PFSK-1 (cell line): Measurements from ENCODE around the gene MED9.

Experiments used
- POLR2AphosphoS5 ChIP-seq: IDR thresholded peaks from 2 replicates; pipeline ENCODE4 v1.6.1; 2012; ENCODE audit warnings: low read depth, mild to moderate bottlenecking, control low read depth, low read length, moderate library complexity
- SIN3A ChIP-seq: IDR thresholded peaks from 2 replicates; pipeline ENCODE4 v1.6.1; 2012; ENCODE audit warnings: mild to moderate bottlenecking, low read length, moderate library complexity, borderline replicate concordance; ENCODE audit not compliant: insufficient read depth
- TAF1 ChIP-seq: IDR thresholded peaks from 2 replicates; pipeline ENCODE4 v1.6.1; 2012; ENCODE audit warnings: low read length, control low read depth, borderline replicate concordance; ENCODE audit not compliant: insufficient read depth
- TF ChIP-seq, protein P1 (sequence below), 2 experiments: IDR thresholded peaks; 2 replicates each; pipeline versions ENCODE4 v1.6.1 to v1.8.0; 2011 to 2012; ENCODE audit warnings: low read depth in 2 of 2, low read length in 2 of 2, control low read depth in 1 of 2, inconsistent platforms in 1 of 2, mild to moderate bottlenecking in 1 of 2, moderate library complexity in 1 of 2; ENCODE audit not compliant: insufficient read depth in 1 of 2

DNA sequence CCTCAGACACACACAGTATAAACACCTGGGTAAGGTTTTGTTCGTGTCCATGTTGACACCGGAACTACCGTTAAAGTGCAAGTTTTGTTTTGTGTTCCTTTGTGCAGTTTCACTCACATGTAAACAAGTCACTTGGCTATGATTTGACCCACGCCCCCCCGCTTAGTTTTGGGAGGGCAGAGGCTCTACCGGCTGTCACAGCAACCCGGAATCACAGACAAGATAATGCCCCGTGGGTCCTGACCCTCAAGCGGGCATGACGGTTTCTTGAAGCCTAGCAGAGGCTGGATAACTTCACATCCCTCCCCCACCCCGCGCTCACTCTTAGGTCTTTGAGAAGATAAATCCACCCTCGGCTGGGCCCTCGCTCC is 17.7 kb downstream of the MED9 start:
- TF ChIP-seq TAF1 (no peak), POLR2AphosphoS5 (no peak), SIN3A (no peak)
- TF ChIP-seq, protein P1, sequence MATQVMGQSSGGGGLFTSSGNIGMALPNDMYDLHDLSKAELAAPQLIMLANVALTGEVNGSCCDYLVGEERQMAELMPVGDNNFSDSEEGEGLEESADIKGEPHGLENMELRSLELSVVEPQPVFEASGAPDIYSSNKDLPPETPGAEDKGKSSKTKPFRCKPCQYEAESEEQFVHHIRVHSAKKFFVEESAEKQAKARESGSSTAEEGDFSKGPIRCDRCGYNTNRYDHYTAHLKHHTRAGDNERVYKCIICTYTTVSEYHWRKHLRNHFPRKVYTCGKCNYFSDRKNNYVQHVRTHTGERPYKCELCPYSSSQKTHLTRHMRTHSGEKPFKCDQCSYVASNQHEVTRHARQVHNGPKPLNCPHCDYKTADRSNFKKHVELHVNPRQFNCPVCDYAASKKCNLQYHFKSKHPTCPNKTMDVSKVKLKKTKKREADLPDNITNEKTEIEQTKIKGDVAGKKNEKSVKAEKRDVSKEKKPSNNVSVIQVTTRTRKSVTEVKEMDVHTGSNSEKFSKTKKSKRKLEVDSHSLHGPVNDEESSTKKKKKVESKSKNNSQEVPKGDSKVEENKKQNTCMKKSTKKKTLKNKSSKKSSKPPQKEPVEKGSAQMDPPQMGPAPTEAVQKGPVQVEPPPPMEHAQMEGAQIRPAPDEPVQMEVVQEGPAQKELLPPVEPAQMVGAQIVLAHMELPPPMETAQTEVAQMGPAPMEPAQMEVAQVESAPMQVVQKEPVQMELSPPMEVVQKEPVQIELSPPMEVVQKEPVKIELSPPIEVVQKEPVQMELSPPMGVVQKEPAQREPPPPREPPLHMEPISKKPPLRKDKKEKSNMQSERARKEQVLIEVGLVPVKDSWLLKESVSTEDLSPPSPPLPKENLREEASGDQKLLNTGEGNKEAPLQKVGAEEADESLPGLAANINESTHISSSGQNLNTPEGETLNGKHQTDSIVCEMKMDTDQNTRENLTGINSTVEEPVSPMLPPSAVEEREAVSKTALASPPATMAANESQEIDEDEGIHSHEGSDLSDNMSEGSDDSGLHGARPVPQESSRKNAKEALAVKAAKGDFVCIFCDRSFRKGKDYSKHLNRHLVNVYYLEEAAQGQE (IDR thresholded peaks at IDR 0.05; ENCODE audit: insufficient read depth in 1 of 2, low read depth in 2 of 2, low read length in 2 of 2): no peak
